HG02588 (cell line): ENCODE results near the gene GPATCH8.
"Not testable (repeated sequence)": the region's sequence is repeated elsewhere in the genome, so short reads cannot be mapped to it uniquely, and the experiment has no call there.

ENCODE experiments used
- ATAC-seq: cut with Tn5 transposase; IDR thresholded peaks from one replicate; pipeline ENCODE4 v1.9.1; 2021; ENCODE audit warnings: mild to moderate bottlenecking, moderate library complexity; ENCODE audit not compliant: unreplicated experiment

GPATCH8 gene

GRCh38 chr17:44398692-44399691 lies 104.2 kb downstream of the GPATCH8 start:
- ATAC-seq = no peak

- ATAC-seq = no peak
Observed at GRCh38 chr17:44397479-44398440, 105.4 kb downstream of the GPATCH8 start.

GRCh38 chr17:44396946-44397345 lies 106.3 kb downstream of the GPATCH8 start:
- no peak for ATAC-seq

GRCh38 chr17:44394833-44395232 lies 108.4 kb downstream of the GPATCH8 start:
- no peak for ATAC-seq

- ATAC-seq = not testable (repeated sequence)
Observed at GRCh38 chr17:44394112-44394511, 109.1 kb downstream of the GPATCH8 start.

- no peak for ATAC-seq
Observed at GRCh38 chr17:44390250-44390870, 112.8 kb downstream of the GPATCH8 start.

- no peak for ATAC-seq
Observed at GRCh38 chr17:44389723-44390202, 113.4 kb downstream of the GPATCH8 start.

GRCh38 chr17:44389281-44389680 lies 113.9 kb downstream of the GPATCH8 start, which contains the start of gene ITGA2B:
Gene ITGA2B (minus strand): TSS chr17:44389649. CDS start chr17:44389473, 176 bp downstream.
- no peak for ATAC-seq

- ATAC-seq = no peak
Observed at GRCh38 chr17:44387804-44388203, 115.4 kb downstream of the GPATCH8 start.

GRCh38 chr17:44386182-44386525 lies 117.1 kb downstream of the GPATCH8 start:
- ATAC-seq = no peak

- ATAC-seq = no peak
Observed at GRCh38 chr17:44385287-44386181, 117.7 kb downstream of the GPATCH8 start.

GRCh38 chr17:44384823-44385286 lies 118.4 kb downstream of the GPATCH8 start:
- no peak for ATAC-seq

- ATAC-seq = no peak
Observed at GRCh38 chr17:44384281-44384822, 118.9 kb downstream of the GPATCH8 start.

- no peak for ATAC-seq
Observed at GRCh38 chr17:44383861-44384260, 119.3 kb downstream of the GPATCH8 start.

- no peak for ATAC-seq
Observed at GRCh38 chr17:44383363-44383762, 119.8 kb downstream of the GPATCH8 start.

- no peak for ATAC-seq
Observed at GRCh38 chr17:44382917-44383316, 120.3 kb downstream of the GPATCH8 start.

- ATAC-seq = no peak
Observed at GRCh38 chr17:44381810-44382305, 121.3 kb downstream of the GPATCH8 start.

- no peak for ATAC-seq
Observed at GRCh38 chr17:44380767-44381166, 122.4 kb downstream of the GPATCH8 start.

GRCh38 chr17:44379887-44380286 lies 123.3 kb downstream of the GPATCH8 start:
- ATAC-seq = no peak
